HG02571 (cell line): ENCODE results near the gene FHOD3.
"Not testable (repeated sequence)": the region's sequence is repeated elsewhere in the genome, so short reads cannot be mapped to it uniquely, and the experiment has no call there.

Experiments
- ATAC-seq: cut with Tn5 transposase; IDR thresholded peaks from one replicate; pipeline ENCODE4 v1.9.1; 2021; ENCODE audit warnings: mild to moderate bottlenecking, moderate library complexity; ENCODE audit not compliant: unreplicated experiment

The FHOD3 gene

GRCh38 chr18:36809590-36810381 lies 512.3 kb downstream of the FHOD3 start:
- ATAC-seq = peak; percentile 95

- ATAC-seq = no peak
These were observed 513.9 kb downstream of the FHOD3 start for GRCh38 chr18:36811430-36811829.

- ATAC-seq = no peak
These were observed 514.4 kb downstream of the FHOD3 start for GRCh38 chr18:36811955-36812354.

GRCh38 chr18:36812678-36813077 lies 515.2 kb downstream of the FHOD3 start:
- ATAC-seq = no peak

- no peak for ATAC-seq
These were observed 515.7 kb downstream of the FHOD3 start for GRCh38 chr18:36813101-36813775.

GRCh38 chr18:36813824-36814223 lies 516.3 kb downstream of the FHOD3 start:
- no peak for ATAC-seq

GRCh38 chr18:36814994-36815393 lies 517.5 kb downstream of the FHOD3 start:
- no peak for ATAC-seq

GRCh38 chr18:36816096-36816495 lies 518.6 kb downstream of the FHOD3 start:
- not testable (repeated sequence) for ATAC-seq

GRCh38 chr18:36817039-36817438 lies 519.5 kb downstream of the FHOD3 start:
- no peak for ATAC-seq

GRCh38 chr18:36818652-36819051 lies 521.1 kb downstream of the FHOD3 start:
- ATAC-seq = no peak

- ATAC-seq = no peak
These were observed 522.1 kb downstream of the FHOD3 start for GRCh38 chr18:36819621-36820020.

GRCh38 chr18:36821681-36822080 lies 524.2 kb downstream of the FHOD3 start:
- ATAC-seq = no peak

GRCh38 chr18:36825526-36825925 lies 528.0 kb downstream of the FHOD3 start:
- ATAC-seq = no peak

GRCh38 chr18:36826556-36826955 lies 529.0 kb downstream of the FHOD3 start:
- ATAC-seq = no peak

GRCh38 chr18:36828157-36828629 lies 530.7 kb downstream of the FHOD3 start:
- ATAC-seq = peak; percentile 3

- peak; percentile 93 for ATAC-seq
These were observed 531.3 kb downstream of the FHOD3 start, which contains the start of the genes KIAA1328 and TPGS2 for GRCh38 chr18:36828630-36829361. Gene KIAA1328 (plus strand): TSS chr18:36829127. CDS start chr18:36829139, 12 bp downstream. Gene TPGS2 (minus strand): TSS chr18:36829002. CDS start chr18:36828767, 235 bp downstream.
